ENCODE data around the gene SLC45A1.

GRCh38 chr1:8284127-8284526, 33.8 kb upstream of the SLC45A1 start:
- TF ChIP-seq CTCF (IDR thresholded peaks at IDR 0.05) (no peak), POLR2AphosphoS5 (IDR thresholded peaks at IDR 0.05) (no peak), POLR2A (IDR thresholded peaks at IDR 0.05) (no peak)

Data from upper lobe of left lung (tissue), 4 donors.